Epidermal melanocyte (primary cell): ENCODE data around the gene CAMSAP2.
"Not testable (repeated sequence)": the region's sequence is repeated elsewhere in the genome, so short reads cannot be mapped to it uniquely, and the experiment has no call there.

Experiments
- DNase-seq: peaks from one replicate; pipeline ENCODE4 v3.0.0; 2011; ENCODE audit warnings: low spot score; ENCODE audit not compliant: insufficient read length

The CAMSAP2 gene

DNA sequence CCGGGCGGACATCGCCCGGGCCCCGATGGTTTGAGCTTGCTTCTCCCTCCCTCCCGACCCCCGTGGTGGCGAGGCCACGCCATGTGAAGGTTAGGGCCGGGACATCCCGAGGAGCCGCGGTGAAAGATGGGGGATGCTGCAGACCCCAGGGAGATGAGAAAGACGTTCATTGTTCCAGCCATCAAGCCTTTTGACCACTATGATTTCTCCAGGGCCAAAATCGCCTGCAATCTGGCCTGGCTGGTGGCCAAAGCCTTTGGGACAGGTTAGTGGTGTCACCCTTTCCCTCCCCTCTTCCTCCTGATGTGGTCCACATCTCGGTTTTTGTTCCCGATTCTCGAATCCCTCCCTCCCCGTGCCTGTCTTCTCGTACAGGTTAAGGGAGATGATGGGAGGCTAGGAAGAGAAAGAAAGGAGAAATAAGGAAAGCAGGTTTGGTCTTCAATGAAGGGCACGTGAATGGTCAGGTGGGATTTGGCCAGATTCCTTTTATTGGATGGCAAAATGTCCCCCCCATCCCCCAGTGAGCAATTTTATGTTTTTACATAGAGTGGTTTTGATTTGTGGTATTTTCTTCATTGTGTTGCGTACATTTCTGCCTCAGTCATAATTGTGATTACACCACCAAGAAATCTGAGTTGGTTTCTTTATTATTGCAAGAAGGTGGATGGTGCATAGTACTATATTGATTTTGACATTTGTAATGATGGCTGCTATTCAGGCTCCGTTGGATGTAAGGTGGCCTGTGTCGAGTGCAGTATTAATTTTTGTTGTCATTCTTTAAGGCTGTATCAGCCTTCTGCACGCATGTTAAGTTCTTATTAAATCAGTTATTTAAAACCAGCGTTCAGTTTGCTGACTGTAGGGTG is 1.2 kb downstream of the CAMSAP2 start:
- no peak for DNase-seq

DNA sequence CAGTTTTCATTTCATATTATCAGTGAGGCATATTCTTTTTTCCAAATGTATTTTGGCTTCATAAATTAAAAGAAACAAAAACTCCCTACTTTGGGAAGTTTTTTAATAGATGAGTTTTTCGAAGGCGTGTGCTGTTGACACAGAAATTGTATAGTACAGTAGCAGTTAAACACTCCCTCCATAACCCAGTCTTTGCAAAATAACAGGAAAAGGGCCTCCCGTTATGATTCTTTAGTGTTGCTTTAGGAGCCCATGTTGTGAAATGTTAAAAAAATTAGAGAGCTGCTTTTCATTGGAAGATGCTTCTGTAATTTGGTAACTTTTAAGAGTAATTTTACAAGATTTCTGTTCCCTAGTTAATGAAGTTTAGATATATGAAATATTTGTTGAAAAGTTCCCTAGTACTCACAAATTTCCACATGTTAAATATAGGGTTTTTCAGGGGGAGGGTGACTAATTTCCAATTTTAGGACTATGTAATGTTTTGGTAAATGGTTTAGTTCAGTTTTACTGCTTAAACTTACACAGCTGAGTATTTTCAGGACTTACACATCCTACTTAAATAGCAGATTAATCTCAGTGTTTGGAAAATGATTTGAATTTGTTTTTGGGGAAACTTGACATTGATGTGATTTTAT is 2.0 kb downstream of the CAMSAP2 start:
- no peak for DNase-seq

DNA sequence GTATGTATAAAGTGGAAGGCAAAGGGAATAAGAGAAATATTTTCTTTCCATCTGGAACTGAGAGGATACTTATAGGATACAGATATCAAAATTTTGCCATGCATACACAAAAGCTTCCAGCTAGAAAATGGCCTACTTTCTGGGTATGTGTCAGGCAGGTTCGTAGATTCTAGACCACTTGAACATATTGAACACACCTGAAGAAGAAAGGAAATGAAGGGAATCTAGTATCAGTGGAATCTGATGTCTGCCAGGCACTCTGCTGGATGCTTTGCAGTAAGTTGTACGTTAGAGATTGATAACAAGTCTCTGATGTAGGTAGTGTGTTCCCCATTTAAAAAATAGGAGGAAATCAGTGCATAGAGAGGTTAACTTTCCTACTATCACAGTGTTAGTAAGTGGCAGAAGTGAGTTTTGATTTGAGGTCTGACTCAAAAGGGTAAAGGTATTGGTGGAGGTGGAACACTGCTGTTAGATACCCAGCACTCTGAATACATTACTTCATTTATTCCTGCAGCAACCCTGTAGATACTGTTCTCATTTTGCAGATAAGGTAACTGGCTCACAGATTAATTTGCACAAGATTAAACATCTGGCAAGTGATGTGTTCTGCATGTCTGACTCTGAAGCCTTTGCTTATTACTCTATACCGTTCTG is 3.0 kb downstream of the CAMSAP2 start:
- no peak for DNase-seq

DNA sequence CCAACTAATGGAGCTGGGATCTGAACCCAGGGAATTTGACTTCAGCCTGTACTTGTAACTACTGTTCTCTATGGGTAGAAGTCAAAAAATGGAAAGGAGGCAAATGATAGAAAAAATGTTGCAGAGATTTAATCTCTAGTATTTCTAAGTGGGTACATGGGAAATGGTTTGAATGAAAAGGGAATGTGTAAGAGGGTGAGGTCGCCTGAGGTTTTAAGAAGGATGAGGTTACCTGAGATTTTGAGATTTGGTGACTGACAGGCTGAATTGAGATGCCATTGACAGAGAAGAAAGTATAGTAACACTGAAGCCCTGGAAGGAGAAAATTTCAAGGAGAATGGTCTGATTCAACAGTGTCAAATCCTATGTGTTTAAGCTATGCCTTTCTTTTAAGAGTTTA is 5.5 kb downstream of the CAMSAP2 start:
- DNase-seq, result no peak

DNA sequence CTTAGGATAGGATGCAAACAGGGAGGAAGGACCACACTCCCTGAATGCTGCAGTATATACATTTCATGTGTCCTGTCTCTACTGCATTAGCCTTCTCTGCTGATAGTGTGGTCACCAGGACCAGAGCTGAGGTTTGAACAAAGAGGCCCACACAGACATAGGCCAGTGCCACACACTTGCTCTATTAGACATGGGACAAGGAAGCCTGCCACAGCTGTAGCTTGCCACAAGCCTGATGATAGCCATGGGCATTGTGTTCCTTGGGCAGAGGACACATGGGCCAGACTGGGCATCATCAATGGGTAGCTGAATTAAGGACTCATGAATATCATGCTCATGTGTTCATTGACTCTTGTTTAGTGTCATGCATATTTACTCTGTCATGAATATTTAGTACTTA is 10.4 kb downstream of the CAMSAP2 start:
- no peak for DNase-seq

DNA sequence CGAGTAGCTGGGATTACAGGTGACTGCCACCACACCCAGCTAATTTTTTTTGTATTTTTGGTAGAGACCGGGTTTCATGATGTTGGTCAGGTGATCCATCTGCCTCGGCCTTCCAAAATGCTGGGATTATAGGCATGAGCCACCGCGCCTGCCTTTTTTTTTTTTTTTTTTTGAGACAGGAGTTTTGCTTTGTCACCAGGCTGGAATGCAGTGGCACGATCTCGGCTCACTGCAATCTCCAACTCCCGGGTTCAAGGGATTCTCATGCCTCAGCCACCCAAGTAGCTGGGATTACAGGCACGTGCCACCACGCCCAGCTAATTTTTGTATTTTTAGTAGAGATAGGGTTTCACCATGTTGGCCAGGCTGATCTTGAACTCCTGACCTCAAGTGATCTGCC is 12.1 kb downstream of the CAMSAP2 start:
- not testable (repeated sequence) for DNase-seq

DNA sequence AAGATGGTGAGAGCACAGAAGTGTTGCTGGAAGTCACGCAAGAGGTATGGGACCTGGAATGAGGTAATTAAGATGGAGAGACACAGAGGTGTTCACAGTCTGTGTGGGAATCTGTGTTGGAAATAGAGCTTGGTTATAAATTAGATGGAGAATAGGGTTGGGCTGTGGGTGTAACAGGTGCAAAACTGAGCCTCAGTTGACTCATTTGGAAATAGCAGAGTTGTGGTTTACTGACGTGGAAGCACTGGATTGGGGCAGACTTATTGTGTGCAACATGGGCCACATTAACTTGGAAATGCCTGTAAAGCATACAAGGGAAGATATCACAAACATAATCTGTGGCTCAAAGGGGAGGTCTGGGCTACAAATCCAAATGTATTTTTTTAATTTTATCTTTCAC is 13.0 kb downstream of the CAMSAP2 start:
- DNase-seq, result no peak

DNA sequence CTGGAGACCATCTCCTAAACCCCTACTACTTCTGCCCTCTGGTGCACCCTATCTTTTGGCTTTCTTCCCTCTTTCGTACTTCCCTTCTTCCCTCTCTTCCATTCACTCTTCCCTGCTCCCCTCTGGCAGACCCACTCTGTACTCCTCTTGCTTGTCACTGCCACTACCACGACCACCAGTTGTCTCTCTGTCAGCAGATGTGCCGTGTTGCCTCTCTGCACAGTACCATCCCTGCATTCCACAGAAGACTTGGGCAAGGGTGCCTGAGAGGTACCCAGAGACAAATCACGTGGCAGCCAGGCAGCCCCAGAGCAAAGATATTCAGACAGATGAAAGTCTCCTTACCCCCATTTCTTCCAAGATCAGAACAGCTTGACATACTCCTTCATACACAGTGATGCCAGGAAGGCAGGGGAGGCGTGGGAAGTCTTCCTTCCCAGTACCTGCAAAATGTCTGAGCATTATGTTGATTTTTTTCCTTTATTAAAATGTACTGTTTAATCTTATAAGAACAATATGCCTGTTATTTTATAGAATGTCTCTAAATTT is 15.0 kb downstream of the CAMSAP2 start:
- no peak for DNase-seq

DNA sequence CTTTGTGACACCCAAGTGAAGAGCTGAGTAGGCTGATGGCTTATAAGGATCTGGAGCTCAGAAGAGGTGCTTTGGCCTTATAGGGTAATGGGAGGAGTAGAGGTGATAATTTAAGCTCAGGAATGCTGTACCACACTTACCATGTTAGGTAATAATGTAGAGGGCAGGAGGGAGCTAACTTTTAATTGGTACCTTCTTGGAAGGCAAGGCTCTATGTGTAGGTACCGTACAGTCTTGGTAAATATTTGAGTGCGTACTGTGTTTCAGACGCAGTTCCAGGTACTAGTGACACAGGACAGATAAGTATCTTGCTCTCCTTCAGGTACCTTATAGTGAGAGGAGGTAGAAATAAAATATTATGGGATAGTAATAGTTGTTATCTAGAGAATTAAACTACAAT is 16.8 kb downstream of the CAMSAP2 start:
- DNase-seq, result no peak

DNA sequence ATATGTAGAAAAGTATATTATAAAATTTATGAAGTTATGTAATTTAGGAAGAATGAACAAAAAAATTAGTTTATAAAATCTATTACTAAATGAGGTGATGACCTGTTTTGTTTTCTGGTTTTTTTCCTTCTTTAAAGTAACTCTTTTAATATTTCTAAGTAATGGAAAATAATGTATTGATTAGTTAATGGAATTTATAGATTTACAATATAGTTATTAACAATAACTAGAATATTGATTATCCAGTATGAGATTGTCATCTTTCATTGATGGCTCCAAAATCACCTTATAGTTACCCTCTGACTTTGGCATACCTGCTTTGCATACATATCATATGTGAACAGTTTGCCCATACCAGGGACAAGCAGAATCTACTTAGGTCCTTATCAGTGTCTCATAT is 23.4 kb downstream of the CAMSAP2 start:
- no peak for DNase-seq

DNA sequence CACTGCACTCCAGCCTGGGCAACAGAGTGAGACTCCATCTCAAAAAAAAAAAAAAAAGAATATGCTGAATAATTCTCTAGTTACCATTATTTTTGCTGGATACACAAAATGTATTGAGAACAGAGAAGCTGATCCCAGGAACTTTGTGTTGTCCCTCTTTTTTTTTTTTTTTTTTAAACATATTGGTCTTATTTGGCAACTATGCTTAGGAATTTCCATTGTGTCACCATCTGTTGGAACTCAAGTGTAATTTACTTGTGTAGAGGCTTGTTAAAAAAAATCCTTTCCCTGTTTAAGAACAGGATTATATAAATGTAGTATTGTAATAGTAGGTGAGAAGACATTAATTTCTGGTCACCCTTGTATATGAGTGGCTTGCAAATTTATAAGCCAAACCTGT is 28.6 kb downstream of the CAMSAP2 start:
- no peak for DNase-seq

DNA sequence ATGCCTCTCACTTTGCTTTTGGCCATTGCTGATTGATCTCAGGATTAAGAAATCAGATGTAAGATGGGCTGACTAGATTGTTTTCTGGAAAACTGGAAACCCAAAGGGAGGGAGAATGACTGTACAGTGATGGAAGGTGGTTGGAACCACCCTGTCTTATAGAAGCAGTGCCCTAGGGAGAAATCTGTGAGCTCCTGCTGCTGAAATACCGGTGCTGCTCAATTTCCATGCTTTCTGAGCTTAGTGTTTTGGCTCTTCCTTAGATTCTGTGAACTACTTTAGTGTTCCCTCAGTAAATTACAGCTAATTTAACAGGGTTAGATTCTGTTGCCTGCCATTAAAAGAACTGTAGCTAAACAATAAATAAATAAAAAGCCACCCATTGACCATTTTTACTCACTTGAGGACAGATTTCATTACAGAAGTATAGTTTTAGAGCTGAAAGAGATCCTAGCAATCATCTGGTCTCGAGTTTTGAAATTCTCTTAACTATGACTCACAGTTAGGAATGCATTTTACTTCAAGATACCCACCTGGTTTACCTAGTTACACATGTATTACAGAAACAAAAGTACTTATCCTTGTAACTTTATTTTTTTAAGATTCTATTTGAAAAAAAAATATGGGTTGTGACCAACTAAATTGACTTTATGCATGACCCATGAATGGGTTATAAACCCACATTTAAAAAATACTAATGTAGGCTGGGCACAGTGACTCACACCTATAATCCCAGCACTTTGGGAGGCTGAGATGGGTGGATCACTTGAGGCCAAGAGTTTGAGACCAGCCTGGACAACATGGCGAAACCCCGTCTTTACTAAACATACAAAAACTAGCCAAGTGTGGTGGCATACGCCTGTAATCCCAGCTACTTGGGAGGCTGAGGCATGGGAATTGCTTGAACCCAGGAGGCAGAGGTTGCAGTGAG is 33.2 kb downstream of the CAMSAP2 start:
- no peak for DNase-seq

DNA sequence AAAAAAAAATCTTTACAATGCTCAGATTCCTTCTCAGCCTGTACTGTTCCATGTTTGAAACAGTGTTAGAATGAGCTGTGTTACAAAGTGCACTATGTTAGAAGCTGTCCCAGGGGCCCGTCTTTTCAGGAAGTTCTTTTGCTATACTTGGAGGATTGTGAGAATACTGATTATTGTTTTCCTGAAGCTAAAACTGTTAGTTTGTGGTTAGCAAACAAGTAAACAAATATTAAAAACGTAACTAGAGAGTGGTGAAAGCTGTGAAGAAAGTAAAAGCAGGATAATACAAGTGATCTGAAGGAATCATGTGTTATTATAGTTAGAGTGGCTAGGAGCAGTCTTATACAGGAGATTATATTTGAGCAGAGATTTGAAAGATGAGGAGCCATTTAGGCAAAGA is 35.6 kb downstream of the CAMSAP2 start:
- no peak for DNase-seq

DNA sequence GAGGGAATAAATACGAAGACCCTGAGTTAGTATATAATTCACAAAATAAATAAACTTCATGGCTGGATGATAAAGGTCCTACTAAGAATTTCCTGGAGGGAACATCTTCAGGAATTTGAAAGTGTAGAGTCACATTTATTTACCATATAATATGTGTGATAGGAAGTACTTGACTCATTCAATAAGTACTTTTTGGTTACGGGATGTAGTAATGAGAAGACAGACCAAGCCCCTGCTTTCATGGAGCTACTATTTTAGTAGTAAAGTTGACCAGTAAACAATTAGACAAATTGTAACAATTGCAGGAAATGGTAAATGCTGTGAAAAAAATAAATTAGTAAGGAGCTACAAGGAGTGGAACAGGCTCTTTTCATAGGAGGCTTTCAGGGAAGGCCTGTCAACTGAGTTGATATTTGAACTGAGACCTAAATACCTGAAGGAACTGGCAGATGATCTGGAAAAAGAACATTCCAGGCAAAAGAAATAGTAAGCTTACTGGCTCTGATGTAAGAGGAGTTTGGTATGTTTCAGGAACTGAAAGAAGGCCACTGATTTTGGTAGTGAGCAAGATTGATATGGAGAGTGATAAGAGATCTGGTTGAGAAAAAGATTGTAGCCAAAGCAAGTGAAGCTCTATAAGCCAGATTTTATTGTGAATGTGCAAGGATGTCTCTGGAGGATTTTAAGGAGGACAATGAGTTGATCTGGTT is 36.2 kb downstream of the CAMSAP2 start:
- no peak for DNase-seq

DNA sequence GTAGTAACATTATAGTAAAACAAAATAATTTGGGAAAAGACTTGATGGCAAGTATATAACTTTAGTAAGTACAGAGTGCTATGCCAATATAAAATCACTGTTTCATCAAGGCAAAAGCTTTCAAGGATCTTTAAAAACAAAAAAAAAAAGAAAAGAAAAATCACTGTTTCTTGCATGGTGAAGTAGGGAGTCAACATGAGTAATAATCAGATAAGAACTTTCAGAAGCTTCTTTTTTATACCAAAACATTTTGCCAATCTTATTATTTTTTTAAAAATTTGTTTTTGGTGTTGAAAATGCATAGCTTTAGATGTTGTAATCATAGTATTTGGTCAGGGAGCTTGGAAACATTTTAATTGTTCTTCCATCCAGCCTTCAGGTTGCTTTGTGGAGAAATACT is 37.2 kb downstream of the CAMSAP2 start:
- DNase-seq, result no peak

DNA sequence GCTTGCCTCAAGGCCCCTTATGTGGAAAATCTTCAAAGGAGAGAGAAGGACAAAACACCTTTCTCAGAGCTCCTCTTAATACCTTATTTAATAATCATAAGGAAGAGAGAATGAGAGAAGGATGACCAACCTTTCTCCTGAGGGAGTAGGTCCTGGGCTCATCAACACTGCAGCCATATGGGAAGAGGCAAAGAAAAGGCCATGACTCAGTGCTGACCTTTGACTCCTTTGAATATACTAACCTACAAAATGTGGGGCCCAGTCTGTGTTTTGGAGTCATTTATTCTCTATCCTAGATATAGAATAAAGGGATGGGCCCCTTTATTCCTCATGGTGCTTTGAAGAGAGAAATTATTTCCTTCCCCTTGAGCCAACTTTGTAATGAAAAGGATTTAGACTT is 38.3 kb downstream of the CAMSAP2 start:
- no peak for DNase-seq

DNA sequence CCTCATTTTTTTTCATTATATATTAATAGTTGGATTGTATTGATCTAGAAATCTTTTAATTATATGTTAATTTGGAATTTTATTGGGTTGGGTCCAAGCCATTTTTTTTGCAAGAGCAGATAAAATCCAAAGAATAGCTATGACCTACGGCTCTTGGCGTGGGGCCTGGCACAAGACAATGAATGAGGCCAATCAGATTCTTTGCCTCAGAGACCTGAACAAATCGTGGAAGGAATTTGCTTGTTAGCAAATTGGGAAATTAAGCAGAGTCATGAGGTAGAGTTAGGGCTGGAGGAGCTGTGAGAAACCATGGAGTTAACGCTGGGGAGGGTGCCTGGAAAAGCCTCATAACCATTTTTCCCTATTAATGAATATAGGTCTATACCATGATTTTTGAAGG is 40.1 kb downstream of the CAMSAP2 start:
- no peak for DNase-seq

DNA sequence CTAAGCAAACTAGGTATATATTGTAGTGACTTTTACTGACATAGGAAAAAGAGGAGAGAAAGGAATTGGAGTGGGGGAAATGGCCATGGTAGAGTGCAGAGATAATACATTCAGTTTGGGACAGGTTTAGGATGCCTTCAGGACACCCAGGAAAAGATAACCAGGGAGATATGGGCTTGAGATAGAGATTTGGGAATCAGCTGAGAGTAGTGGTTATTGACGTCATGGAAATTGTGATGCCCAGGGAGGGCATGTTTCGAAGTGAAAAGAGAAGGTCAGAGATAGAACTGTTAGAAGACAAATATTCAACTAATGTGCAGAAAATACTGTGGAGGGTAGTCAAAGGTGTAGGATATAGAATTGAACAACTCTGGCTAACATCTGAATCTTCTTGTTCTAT is 40.6 kb downstream of the CAMSAP2 start:
- no peak for DNase-seq

DNA sequence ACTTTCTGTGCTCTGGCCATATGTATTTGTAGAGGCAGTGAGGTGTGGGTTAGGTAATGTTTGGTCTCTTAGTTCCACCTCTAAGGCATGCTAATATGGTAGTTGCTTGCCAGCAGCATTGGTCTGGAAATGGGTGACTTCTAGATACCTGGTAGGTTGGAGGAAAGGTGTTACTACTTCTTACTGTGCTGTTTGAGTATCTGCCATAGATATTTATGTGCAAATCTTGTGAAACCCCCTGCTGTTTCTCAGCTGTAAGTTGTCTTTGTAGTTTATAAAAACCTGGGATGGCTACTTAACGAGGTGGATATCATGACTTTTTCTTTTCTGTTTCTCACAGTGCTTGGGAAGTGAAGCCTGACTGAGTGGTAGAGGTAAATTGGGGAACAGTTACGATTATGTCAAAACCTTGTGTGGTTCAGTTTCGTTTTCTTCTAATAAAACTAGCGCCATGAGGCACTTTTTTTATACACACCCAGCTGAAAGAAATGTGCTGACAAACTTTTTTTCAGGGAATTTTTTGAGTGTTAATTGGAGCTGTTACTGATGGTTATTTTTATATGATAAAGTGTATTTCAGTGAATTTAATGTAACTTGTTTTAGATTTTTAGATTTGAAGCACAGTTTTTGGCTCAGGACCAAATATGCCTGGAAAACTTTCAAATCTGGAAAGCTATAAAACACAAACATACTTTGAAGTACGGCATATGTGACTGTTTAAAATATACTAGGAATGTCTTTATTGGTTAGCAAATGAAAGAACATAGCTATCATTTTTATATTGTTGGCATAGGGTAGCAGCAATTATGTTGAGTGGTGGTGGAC is 42.1 kb downstream of the CAMSAP2 start:
- no peak for DNase-seq

DNA sequence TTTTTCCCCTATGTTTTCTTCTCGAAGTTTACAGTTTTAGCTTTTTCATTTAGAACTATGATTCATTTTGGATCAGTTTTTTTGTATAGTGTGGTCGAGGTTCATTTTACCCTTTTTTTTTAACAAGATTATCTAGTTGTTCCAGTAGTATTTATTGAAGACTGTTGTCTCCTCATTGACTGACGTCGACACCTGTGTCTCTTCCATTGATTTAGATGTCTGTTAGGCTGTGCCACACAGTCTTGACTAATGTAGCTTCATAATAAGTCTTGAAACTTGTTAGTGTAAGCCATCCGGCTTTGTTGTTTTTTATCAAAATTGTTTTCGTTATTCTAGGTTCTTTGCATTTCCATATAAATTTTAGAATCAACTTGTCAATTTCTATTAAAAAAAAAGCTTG is 45.2 kb downstream of the CAMSAP2 start:
- DNase-seq, result no peak
